IMR-90 (cell line): ENCODE data around the gene IQCM. TPM values are rescaled to one million over a fixed set of nuclear protein-coding genes. Genes with fewer than 3 reads are reported as not detected.

ENCODE experiments used
- ATAC-seq: fragments of 200-7000 bp; cut with Tn5 transposase; 2 replicates; pipeline ENCODE4 v1.9.1; 2020; ENCODE audit warnings: low read depth, mild to moderate bottlenecking, moderate library complexity
- BruUV-seq: library from RNA; stranded (reverse); fragments of 400-500 nt; replicated peaks from 2 replicates; lab custom pipeline; 2021; lab: Mats Ljungman, UMichigan
- CTCF ChIA-PET: fragments of 300-600 bp; formaldehyde crosslinking; extraction: SDS; loops from one replicate; lab custom pipeline; 2021; ENCODE audit warnings: antibody characterized with exemption; lab: Yijun Ruan, JAX
- POLR2A ChIA-PET: fragments of 300-600 bp; sonication (Branson Sonifier 250); formaldehyde crosslinking; loops from one replicate; lab custom pipeline; 2022; ENCODE audit warnings: antibody characterized with exemption; ENCODE audit not compliant: unreplicated experiment; lab: Charles Lee
- DNase-seq: peaks from one replicate; pipeline ENCODE4 v3.0.0; 2013
- H2AFZ ChIP-seq: replicated peaks from 2 replicates; pipeline ENCODE3; 2013; ENCODE audit warnings: low read length, mild to moderate bottlenecking; ENCODE audit not compliant: poor library complexity
- H2AK5ac ChIP-seq: 2 replicates; pipeline ENCODE4 v1.6.1; 2013; ENCODE audit warnings: low read depth, low read length, inconsistent platforms
- H2AK9ac ChIP-seq: replicated peaks from 2 replicates; pipeline ENCODE3; 2013; ENCODE audit warnings: mild to moderate bottlenecking, low read depth, low read length, moderate library complexity; ENCODE audit not compliant: poor library complexity
- H2BK120ac ChIP-seq: 2 replicates; pipeline ENCODE4 v1.6.1; 2013; ENCODE audit warnings: low read depth, low read length, inconsistent platforms
- H2BK15ac ChIP-seq: 3 replicates; pipeline ENCODE4 v1.6.1; 2013; ENCODE audit warnings: low read depth, low read length, inconsistent platforms
- H2BK20ac ChIP-seq: 2 replicates; pipeline ENCODE4 v1.6.1; 2013; ENCODE audit warnings: low read depth, mild to moderate bottlenecking, inconsistent platforms, low read length, moderate library complexity
- H2BK5ac ChIP-seq: 2 replicates; pipeline ENCODE4 v1.6.1; 2013; ENCODE audit warnings: mild to moderate bottlenecking, low read depth, low read length, inconsistent platforms; ENCODE audit not compliant: poor library complexity, severe bottlenecking
- H3K14ac ChIP-seq: replicated peaks from 2 replicates; pipeline ENCODE4 v1.6.1; 2013; ENCODE audit warnings: low read depth, low read length, inconsistent platforms
- H3K18ac ChIP-seq: 2 replicates; pipeline ENCODE4 v1.6.1; 2013; ENCODE audit warnings: low read depth, low read length, control low read depth
- H3K23ac ChIP-seq: 2 replicates; pipeline ENCODE4 v1.6.1; 2013; ENCODE audit warnings: low read depth, low read length, inconsistent platforms
- H3K27ac ChIP-seq: 2 replicates; pipeline ENCODE4 v1.5.1; 2013; ENCODE audit warnings: mild to moderate bottlenecking, control low read depth, low read length; ENCODE audit not compliant: insufficient read depth
- H3K27me3 ChIP-seq: 2 replicates; pipeline ENCODE4 v1.6.1; 2013; ENCODE audit warnings: low read length; ENCODE audit not compliant: control insufficient read depth, insufficient read depth
- H3K36me3 ChIP-seq: 2 replicates; pipeline ENCODE4 v1.6.1; 2013; ENCODE audit warnings: low read length, mixed read lengths; ENCODE audit not compliant: control insufficient read depth, insufficient read depth
- H3K4ac ChIP-seq: 2 replicates; pipeline ENCODE4 v1.6.1; 2013; ENCODE audit warnings: low read depth, low read length, inconsistent platforms
- H3K4me1 ChIP-seq: 2 replicates; pipeline ENCODE4 v1.6.1; 2013; ENCODE audit warnings: low read length, mixed read lengths; ENCODE audit not compliant: control insufficient read depth, insufficient read depth
- H3K4me2 ChIP-seq: 2 replicates; pipeline ENCODE4 v1.6.1; 2013; ENCODE audit warnings: low read depth, mild to moderate bottlenecking, control low read depth, low read length, moderate library complexity
- H3K4me3 ChIP-seq: 2 replicates; pipeline ENCODE4 v1.5.1; 2013; ENCODE audit warnings: low read depth, mild to moderate bottlenecking, control low read depth, low read length, moderate library complexity; ENCODE audit not compliant: insufficient read depth
- H3K56ac ChIP-seq: 2 replicates; pipeline ENCODE4 v1.6.1; 2013; ENCODE audit warnings: low read length, inconsistent platforms; ENCODE audit not compliant: insufficient read depth; ENCODE audit errors: extremely low read depth
- H3K79me1 ChIP-seq, 2 experiments: 2 replicates each; pipeline ENCODE4 v1.6.1; 2013; ENCODE audit warnings: low read length in 2 of 2, inconsistent platforms in 1 of 2, low read depth in 1 of 2
- H3K9ac ChIP-seq: 2 replicates; pipeline ENCODE4 v1.6.1; 2013; ENCODE audit warnings: low read depth, low read length, control low read depth
- H3K9me1 ChIP-seq: 2 replicates; pipeline ENCODE4 v1.6.1; 2013; ENCODE audit warnings: low read length, inconsistent platforms; ENCODE audit not compliant: insufficient read depth
- H3K9me3 ChIP-seq: 2 replicates; pipeline ENCODE4 v1.6.1; 2013; ENCODE audit warnings: low read length; ENCODE audit not compliant: control insufficient read depth, insufficient read depth
- H4K20me1 ChIP-seq: 2 replicates; pipeline ENCODE4 v1.6.1; 2013; ENCODE audit warnings: low read length, inconsistent platforms; ENCODE audit not compliant: insufficient read depth
- H4K5ac ChIP-seq: 2 replicates; pipeline ENCODE4 v1.6.1; 2013; ENCODE audit warnings: mild to moderate bottlenecking, low read depth, low read length, control low read depth
- H4K8ac ChIP-seq, 2 experiments: 2 replicates each; pipeline ENCODE4 v1.6.1; 2013; ENCODE audit warnings: low read depth in 2 of 2, low read length in 2 of 2, control low read depth in 1 of 2, inconsistent platforms in 1 of 2
- H4K91ac ChIP-seq: 2 replicates; pipeline ENCODE4 v1.6.1; 2013; ENCODE audit warnings: low read depth, low read length, inconsistent platforms; ENCODE audit not compliant: insufficient read depth
- BHLHE40 ChIP-seq: fragments of 150-350 bp; IDR thresholded peaks from 2 replicates; pipeline ENCODE4 v1.6.1; 2016; ENCODE audit warnings: mild to moderate bottlenecking, low read depth, low read length
- CTCF ChIP-seq: conservative IDR thresholded peaks from 2 replicates; pipeline ENCODE4 v1.5.1; 2012; ENCODE audit warnings: mild to moderate bottlenecking, low read depth, low read length, improper control_type of control experiment
- ELK1 ChIP-seq: fragments of 150-350 bp; IDR thresholded peaks from 2 replicates; pipeline ENCODE4 v1.6.1; 2016; ENCODE audit warnings: low read depth, mild to moderate bottlenecking, low read length, moderate library complexity, borderline replicate concordance
- RAD21 ChIP-seq: IDR thresholded peaks from 2 replicates; pipeline ENCODE4 v1.6.1; 2012; ENCODE audit warnings: low read length, improper control_type of control experiment
- RCOR1 ChIP-seq: IDR thresholded peaks from 2 replicates; pipeline ENCODE4 v1.6.1; 2012; ENCODE audit warnings: mild to moderate bottlenecking, low read length, improper control_type of control experiment; ENCODE audit not compliant: insufficient replicate concordance
- WGBS, 2 experiments: methylation state at CpG; one replicate each; pipeline versions ENCODE4 v1.1.5 to v1.1.7; 2013; ENCODE audit warnings: missing lambda C conversion rate in 2 of 2; ENCODE audit not compliant: insufficient read length in 1 of 2; ENCODE audit errors: extremely low coverage in 2 of 2; 5-methylcytosine and 5-hydroxymethylcytosine counted together
- dilution Hi-C: fragments of 300-500 bp; cut with HindIII; formaldehyde crosslinking; loops from one replicate; pipeline ENCODE4 v1.14.3; 2018; ENCODE audit warnings: low sequenced_read_pairs; ENCODE audit not compliant: unreplicated experiment
- in situ Hi-C: fragments of 300-500 bp; cut with MboI; formaldehyde crosslinking; loops from 3 replicates; pipeline ENCODE4 v1.14.3; 2019; ENCODE audit warnings: low sequenced_read_pairs, inconsistent platforms, mixed read lengths
- intact Hi-C: fragments of 100-400 bp; cut with micrococcal nuclease; formaldehyde crosslinking; loops from 2 replicates; pipeline ENCODE4 v1.10.0; 2022
- polyA plus RNA-seq, 3 experiments: library from polyadenylated mRNA; depleted of rRNA; stranded (reverse); fragments of >200 nt; gene quantifications; 2 replicates each; pipeline ENCODE4 v1.2.3, GENCODE V29; 2012; ENCODE audit warnings: low replicate concordance in 1 of 3
- total RNA-seq: library from RNA; depleted of rRNA; stranded (reverse); fragments of >200 nt; gene quantifications from 2 replicates; pipeline ENCODE4 v1.2.3, GENCODE V29; 2012

IQCM gene
- total and polyA plus RNA-seq, 2 of the 4 experiments (the other 2 are of a cell fraction) = not detected

DNA sequence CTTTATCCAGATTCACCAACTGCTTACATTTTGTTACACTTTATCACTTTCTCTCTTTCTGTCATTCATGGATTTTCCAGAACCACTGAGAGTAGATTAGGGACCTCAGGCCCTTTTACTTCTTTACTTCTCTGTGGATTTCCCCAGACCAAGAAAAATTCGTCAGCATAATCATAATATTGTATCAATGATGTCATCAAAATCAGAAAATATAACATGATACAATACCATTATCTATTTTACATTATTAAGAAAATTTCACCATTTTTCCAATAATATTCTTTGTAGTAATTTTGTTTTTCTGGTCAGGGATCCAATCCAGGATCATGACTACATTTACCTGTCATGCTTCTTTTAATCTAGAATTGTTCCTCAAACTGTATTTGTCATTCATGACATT is 494.2 kb downstream of the IQCM start:
- ChIA-PET POLR2A (no interaction called here), CTCF (no interaction called here)
- Histone ChIP-seq H3K9me3 (no peaks in the 10 kb centered on the region), H4K8ac (no peak overlapping the region), H2BK20ac (no peak overlapping the region), H4K20me1 (no peaks in the 10 kb centered on the region), H3K79me1 (no peaks in the 10 kb centered on the region), H3K18ac (no peak overlapping the region), H3K27ac (no peak overlapping the region), H3K27me3 (no peaks in the 10 kb centered on the region), H2AK5ac (no peak overlapping the region), H3K23ac (no peak overlapping the region), H3K4me2 (no peak overlapping the region), H3K9me1 (no peaks in the 10 kb centered on the region), H2AFZ (no peak overlapping the region), H2BK5ac (no peak overlapping the region), H3K4me3 (no peak overlapping the region), H2BK120ac (no peak overlapping the region), H3K14ac (no peak overlapping the region), H2AK9ac (no peak overlapping the region), H3K36me3 (no peaks in the 10 kb centered on the region), H4K91ac (no peak overlapping the region), H4K5ac (no peak overlapping the region), H2BK15ac (no peak overlapping the region), H3K9ac (no peak overlapping the region), H3K4ac (no peak overlapping the region), H3K4me1 (no peaks in the 10 kb centered on the region), H3K56ac (no peak overlapping the region)
- intact Hi-C loops = no loop called here
- no CpG with 5 or more reads among the region's 1 CpG for WGBS, 2 experiments
- TF ChIP-seq ELK1 = no peak
- no peak for TF ChIP-seq CTCF
- no peak for TF ChIP-seq RAD21
- TF ChIP-seq RCOR1 = no peak
- TF ChIP-seq BHLHE40 = no peak
- DNase-seq (no peak), ATAC-seq (no peak)
- in situ Hi-C loops = no loop called here
- dilution Hi-C loops = no loop called here
- no TSS peak for BruUV-seq
